Mesenchymal stem cell (in vitro differentiated cells and primary cell): ENCODE measurements around the gene TRIM13. TPM values are rescaled to one million over a fixed set of nuclear protein-coding genes. Genes with fewer than 3 reads are reported as not detected.

Experiments
- small RNA-seq: library from polyadenylated mRNA; stranded (forward); fragments of <200 nt; extraction: miRNeasy Mini kit (QIAGEN cat#:217004); gene quantifications from one replicate; pipeline ENCODE3, GENCODE V24; 2013; ENCODE audit warnings: low read depth

The TRIM13 gene

Small RNA genes within 50 kb of the gene (small RNA-seq; reads per million reads assigned to genes)
- gene MIR16-1 (61.8 reads per million, percentile 91 among the genes with 10 or more reads in this experiment), gene MIR3613 (15.5 reads per million, percentile 84 among the genes with 10 or more reads in this experiment), gene RF02105 (not detected), gene RF02106 (not detected), gene RF02107 (not detected), gene RF02108 (not detected)
